ENCODE measurements around the gene NGEF. TPM values are rescaled to one million over a fixed set of nuclear protein-coding genes. Genes with fewer than 3 reads are reported as not detected.

The NGEF gene
- polyA plus RNA-seq, 1 of the 3 experiments (the other 2 are of a cell fraction), result 1.4 TPM

- WGBS (ENCODE audit: low lambda C conversion rate), result 74% methylated on average over 8 of the region's 10 CpGs
- ChIA-PET POLR2A (no interaction called here), CTCF (interaction anchor here (1.0 to 5.5 kb wide), 2 partner anchors 10 to 14 kb away, joined by 3 to 32 read pairs; no protein-coding TSS in a partner anchor)
- Histone ChIP-seq H3F3A (replicated peaks; ENCODE audit: insufficient read depth) (peaks cover 4% of the 10 kb centered on the region), H4K20me1 (ENCODE audit: insufficient read depth) (no peaks in the 10 kb centered on the region), H3K9me2 (no peaks in the 10 kb centered on the region), H3K4me1 (ENCODE audit: control insufficient read depth in 1 of 2, insufficient read depth in 2 of 2, low read depth in 1 of 2, low read length in 1 of 2) (no peaks in the 10 kb centered on the region), H3K27ac (ENCODE audit: low read depth in 2 of 2, low read length in 1 of 2) (no peak overlapping the region), H3K9ac (no peak overlapping the region), H3K36me3 (replicated peaks in 1 of 2; ENCODE audit: control insufficient read depth in 1 of 2, insufficient read depth in 2 of 2, low read length in 1 of 2) (no peaks in the 10 kb centered on the region), H3K4me2 (no peak overlapping the region), H3K79me2 (ENCODE audit: insufficient read depth) (no peaks in the 10 kb centered on the region), H3K4me3 (ENCODE audit: low read depth in 2 of 2, low read length in 1 of 2) (no peak overlapping the region), H3K9me3 (no peaks in the 10 kb centered on the region), H2AFZ (ENCODE audit: low read depth) (no peak overlapping the region), H3K27me3 (ENCODE audit: insufficient read depth) (0 out of 2 replicates have a peak, but pooled peaks cover 11% of the 10 kb centered on the region)
- no peak for DNase-seq
- TF ChIP-seq JUND (IDR thresholded peaks at IDR 0.05), result no peak
- TF ChIP-seq PBX3 (IDR thresholded peaks at IDR 0.05), result no peak
- TF ChIP-seq REST (IDR thresholded peaks at IDR 0.05; ENCODE audit: low read depth, low read length), result no peak
- no peak for TF ChIP-seq RXRA (IDR thresholded peaks at IDR 0.05; ENCODE audit: borderline replicate concordance, low read depth)
- TF ChIP-seq TCF12 (IDR thresholded peaks at IDR 0.05), result no peak
- TF ChIP-seq TAF1 (IDR thresholded peaks at IDR 0.05; ENCODE audit: borderline replicate concordance, low read depth, low read length), result no peak
- TF ChIP-seq NRF1 (IDR thresholded peaks at IDR 0.05; ENCODE audit: low read depth, low read length), result no peak
- TF ChIP-seq MEF2A (IDR thresholded peaks at IDR 0.05; ENCODE audit: borderline replicate concordance, low read depth), result no peak
- TF ChIP-seq FOXM1 (IDR thresholded peaks at IDR 0.05; ENCODE audit: low read depth), result no peak
- TF ChIP-seq USF1 (IDR thresholded peaks at IDR 0.05; ENCODE audit: borderline replicate concordance, low read depth), result no peak
Measured at GRCh38 chr2:233039846-233040530, 26.9 kb upstream of the NGEF start.

GRCh38 chr2:233039212-233039845 lies 26.3 kb upstream of the NGEF start:
- no peak overlapping the region for H3K4me2 ChIP-seq
- no peaks in the 10 kb centered on the region for H3K79me2 ChIP-seq (ENCODE audit: insufficient read depth)
- no peaks in the 10 kb centered on the region for H3K9me2 ChIP-seq
- H3F3A ChIP-seq (replicated peaks; ENCODE audit: insufficient read depth), result peaks cover 4% of the 10 kb centered on the region
- DNase-seq, result no peak
- H3K27ac ChIP-seq (ENCODE audit: low read depth in 2 of 2, low read length in 1 of 2), result no peak overlapping the region
- ChIA-PET CTCF (interaction anchor here (1.0 to 5.5 kb wide), 2 partner anchors 10 to 15 kb away, joined by 3 to 32 read pairs; no protein-coding TSS in a partner anchor), POLR2A (no interaction called here)
- no peaks in the 10 kb centered on the region for H3K9me3 ChIP-seq
- no peak overlapping the region for H2AFZ ChIP-seq (ENCODE audit: low read depth)
- WGBS (ENCODE audit: low lambda C conversion rate), result 45% methylated on average over 6 of the region's 8 CpGs
- 0 out of 2 replicates have a peak, but pooled peaks cover 11% of the 10 kb centered on the region for H3K27me3 ChIP-seq (ENCODE audit: insufficient read depth)
- H3K36me3 ChIP-seq (replicated peaks in 1 of 2; ENCODE audit: control insufficient read depth in 1 of 2, insufficient read depth in 2 of 2, low read length in 1 of 2), result no peaks in the 10 kb centered on the region
- no peak overlapping the region for H3K4me3 ChIP-seq (ENCODE audit: low read depth in 2 of 2, low read length in 1 of 2)
- no peaks in the 10 kb centered on the region for H4K20me1 ChIP-seq (ENCODE audit: insufficient read depth)
- no peak overlapping the region for H3K9ac ChIP-seq
- no peaks in the 10 kb centered on the region for H3K4me1 ChIP-seq (ENCODE audit: control insufficient read depth in 1 of 2, insufficient read depth in 2 of 2, low read depth in 1 of 2, low read length in 1 of 2)
- TF ChIP-seq YY1 (IDR thresholded peaks at IDR 0.05; ENCODE audit: low read depth) (no peak), MAX (IDR thresholded peaks at IDR 0.05; ENCODE audit: low read depth) (no peak), REST (IDR thresholded peaks at IDR 0.05; ENCODE audit: low read depth, low read length) (no peak), FOXJ3 (CRISPR knock-in tag; IDR thresholded peaks at IDR 0.05) (no peak), NFIC (IDR thresholded peaks at IDR 0.05; ENCODE audit: borderline replicate concordance) (no peak), RXRA (IDR thresholded peaks at IDR 0.05; ENCODE audit: borderline replicate concordance, low read depth) (no peak), MEF2A (IDR thresholded peaks at IDR 0.05; ENCODE audit: borderline replicate concordance, low read depth) (no peak), EZH2phosphoT487 (IDR thresholded peaks at IDR 0.05; ENCODE audit: borderline replicate concordance, low read depth) (no peak), FOXM1 (IDR thresholded peaks at IDR 0.05; ENCODE audit: low read depth) (no peak), EP300 (IDR thresholded peaks at IDR 0.05; ENCODE audit: borderline replicate concordance in 1 of 2, low read depth in 1 of 2, low read length in 1 of 2) (no peak)
